GM19239 (cell line): ENCODE data around the gene NEDD4L.

Experiments used
- DNase-seq: peaks from one replicate; pipeline ENCODE4 v3.0.0; 2011; ENCODE audit warnings: low spot score; ENCODE audit not compliant: insufficient read length
- FAIRE-seq: peaks from 2 replicates; lab custom pipeline; 2011; peaks lifted over from hg19 to GRCh38; lab: Jason Lieb, UNC

The NEDD4L gene

DNA sequence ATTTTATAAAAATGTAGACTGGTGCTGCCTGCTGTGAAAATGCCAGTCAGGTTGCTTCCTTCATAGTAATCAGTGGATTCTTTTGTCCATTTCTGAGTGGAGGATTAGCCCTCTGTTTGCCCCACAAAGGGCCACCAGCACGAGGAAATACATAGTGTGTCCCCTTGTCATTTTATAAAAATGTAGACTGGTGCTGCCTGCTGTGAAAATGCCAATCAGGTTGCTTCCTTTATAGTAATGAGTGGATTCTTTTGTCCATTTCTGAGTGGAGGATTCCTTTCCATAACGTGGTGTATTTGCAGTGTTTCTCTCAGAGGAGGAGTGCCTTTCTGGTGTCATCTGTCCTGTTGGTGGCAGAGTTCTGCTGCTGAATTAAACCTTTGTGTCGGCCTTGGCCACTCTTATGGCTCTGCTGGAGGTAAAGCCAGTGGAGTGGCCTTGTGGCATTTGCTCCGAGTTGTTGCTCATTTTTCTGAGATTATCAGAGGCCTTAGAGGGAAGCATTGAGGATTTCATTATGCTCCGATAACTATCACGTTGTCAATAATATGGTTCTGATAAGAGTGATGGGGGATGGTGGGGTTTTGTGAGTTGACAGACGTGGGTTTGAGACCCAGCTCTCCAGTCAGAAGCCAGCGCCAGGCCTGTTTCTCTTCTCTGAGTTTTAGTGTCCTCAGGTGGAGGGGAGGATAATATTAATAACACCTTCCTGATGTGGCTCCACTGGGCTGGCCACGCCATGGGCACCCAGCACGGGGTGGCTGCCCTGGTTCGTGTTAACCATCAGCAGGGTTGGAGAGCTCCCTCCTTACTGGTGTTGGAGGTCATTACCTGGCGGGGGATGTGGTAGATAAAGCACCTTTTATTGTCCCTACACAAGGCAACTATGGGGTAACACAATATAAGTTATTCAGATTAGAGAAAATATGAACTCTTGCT lies 96.6 kb downstream of the NEDD4L start:
- DNase-seq (no peak), FAIRE-seq (no peak)

DNA sequence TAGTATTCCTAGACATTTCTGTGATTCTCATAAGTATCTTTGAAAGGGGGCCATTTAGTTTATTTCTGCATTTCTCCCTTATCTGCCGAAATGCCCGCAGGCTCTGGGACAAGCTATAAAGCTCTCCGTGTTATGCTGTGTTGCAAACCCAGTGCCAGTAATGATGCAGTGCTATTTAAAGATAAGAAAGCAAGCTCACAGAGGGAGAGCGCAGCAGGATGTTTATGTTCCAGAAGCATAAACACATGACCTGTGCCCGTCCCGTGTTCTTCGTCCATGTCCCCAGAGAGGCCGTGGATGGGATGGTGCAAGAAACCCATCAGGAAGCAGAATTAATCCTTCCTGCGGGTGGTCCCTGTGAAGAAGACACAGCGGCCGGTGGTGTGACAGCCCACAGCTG lies 99.4 kb downstream of the NEDD4L start:
- no peak for DNase-seq
- FAIRE-seq, result no peak

- DNase-seq (no peak), FAIRE-seq (no peak)
These were observed 100.1 kb downstream of the NEDD4L start for GRCh38 chr18:58144106-58144505.

GRCh38 chr18:58144671-58145285 lies 100.8 kb downstream of the NEDD4L start:
- DNase-seq (no peak), FAIRE-seq (no peak)

DNA sequence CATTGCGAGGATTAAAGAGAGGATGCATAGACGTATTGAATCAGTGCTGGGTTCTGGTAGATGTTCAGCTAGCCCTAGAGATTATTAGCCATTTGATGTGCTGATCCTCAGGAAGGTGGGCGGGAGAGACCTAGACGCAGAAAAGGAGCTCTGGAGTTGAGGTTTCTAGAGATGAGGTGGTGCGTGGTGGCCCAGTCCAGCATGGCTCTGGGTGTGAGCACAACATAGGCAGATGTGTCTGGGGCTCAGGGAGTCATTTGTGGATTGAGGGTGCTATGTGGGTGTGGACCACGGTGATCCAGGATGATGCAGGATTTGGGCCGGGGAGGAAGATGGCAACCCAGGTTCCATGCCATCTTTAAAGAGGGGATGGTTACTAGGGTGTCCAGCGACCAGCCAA lies 102.1 kb downstream of the NEDD4L start:
- FAIRE-seq (no peak), DNase-seq (no peak)

GRCh38 chr18:58148954-58149471 lies 105.0 kb downstream of the NEDD4L start:
- DNase-seq, result no peak
- FAIRE-seq, result no peak

GRCh38 chr18:58150772-58151171 lies 106.7 kb downstream of the NEDD4L start:
- no peak for FAIRE-seq
- DNase-seq, result no peak

GRCh38 chr18:58152216-58152615 lies 108.2 kb downstream of the NEDD4L start:
- FAIRE-seq, result no peak
- DNase-seq, result no peak

GRCh38 chr18:58152891-58153290 lies 108.9 kb downstream of the NEDD4L start:
- FAIRE-seq (no peak), DNase-seq (no peak)

GRCh38 chr18:58156516-58156915 lies 112.5 kb downstream of the NEDD4L start:
- FAIRE-seq, result no peak
- no peak for DNase-seq

DNA sequence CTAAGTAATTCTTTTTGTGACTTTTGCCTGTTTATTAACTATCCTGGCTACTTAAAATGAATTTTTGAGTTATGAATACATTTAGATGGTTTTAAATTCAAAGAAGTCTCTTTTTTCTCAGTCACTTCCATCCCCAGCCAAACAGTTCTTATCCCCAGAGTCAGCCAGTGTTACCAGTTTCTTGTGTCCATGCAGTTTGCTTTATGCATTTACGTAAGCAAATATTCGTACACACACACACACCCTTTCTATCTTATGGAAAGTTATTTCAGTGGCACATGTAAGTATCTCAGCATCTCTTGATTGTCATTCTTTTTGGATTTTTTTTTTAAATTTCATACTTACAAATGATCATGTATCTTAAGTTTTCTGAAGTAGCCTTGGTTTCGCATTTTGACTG lies 113.2 kb downstream of the NEDD4L start:
- FAIRE-seq, result no peak

DNA sequence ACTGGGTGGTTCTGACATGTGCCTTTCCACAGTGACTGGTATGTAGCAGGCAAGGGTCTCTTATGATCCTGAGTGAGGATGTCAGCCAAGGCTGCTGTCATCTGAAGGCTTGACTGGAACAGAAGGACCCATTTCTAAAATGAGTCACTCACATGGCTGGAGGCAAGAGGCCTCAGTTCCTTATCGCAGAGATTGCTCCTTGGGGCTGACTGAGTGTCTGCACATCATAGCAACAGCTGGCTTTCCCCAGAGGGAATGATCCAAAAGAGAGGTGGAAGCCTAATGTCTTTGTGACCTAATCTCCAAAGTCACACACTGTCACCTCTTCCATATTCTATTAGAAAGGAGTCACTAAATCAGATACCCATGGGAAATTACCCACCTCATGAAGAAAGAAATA lies 114.0 kb downstream of the NEDD4L start:
- no peak for DNase-seq

More for the DNA sequence above, 113.2 kb downstream of the NEDD4L start:
- no peak for DNase-seq

DNA sequence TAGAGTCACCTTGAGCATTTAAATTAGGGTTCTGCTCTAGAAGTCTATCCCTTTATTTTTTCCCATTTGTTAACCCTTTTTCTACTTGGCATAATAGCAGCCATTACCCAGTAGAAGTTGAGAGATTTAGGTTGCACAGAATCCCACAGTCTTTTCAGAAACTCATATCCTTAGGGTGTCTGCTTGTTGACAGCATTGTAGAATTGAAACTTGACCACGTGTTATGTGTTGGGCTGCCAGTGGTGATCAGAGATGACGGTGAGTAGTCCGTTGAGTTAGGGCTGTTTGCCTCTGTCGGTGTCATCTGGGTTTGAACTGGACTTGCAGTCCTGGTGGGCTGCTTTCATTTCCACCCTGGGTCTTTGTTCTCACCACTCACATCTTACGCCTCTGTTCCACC lies 114.4 kb downstream of the NEDD4L start:
- DNase-seq (no peak), FAIRE-seq (no peak)

More for the DNA sequence above, 114.0 kb downstream of the NEDD4L start:
- FAIRE-seq, result no peak

DNA sequence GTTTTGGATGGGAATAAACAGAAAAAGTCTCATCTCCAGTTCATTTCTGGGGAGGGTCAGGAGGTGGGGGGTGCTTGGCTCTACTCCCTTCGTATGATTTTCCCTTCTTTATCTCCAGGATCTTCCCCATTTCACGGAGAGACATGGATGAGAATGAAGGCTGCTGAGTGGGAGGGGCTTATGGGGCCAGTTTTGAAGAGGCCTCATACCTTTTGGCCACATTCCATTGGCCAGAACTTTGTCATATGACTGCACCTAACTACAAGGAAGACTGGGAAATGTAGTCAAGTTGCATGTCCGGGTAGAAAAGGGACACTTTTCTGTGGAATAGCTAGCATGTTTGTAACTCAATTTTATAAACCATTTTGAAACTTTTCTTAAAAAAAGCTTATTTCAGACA lies 117.6 kb downstream of the NEDD4L start:
- FAIRE-seq (no peak), DNase-seq (no peak)

- no peak for FAIRE-seq
- DNase-seq, result no peak
These were observed 118.1 kb downstream of the NEDD4L start for GRCh38 chr18:58162127-58162526.

- FAIRE-seq, result no peak
- DNase-seq, result no peak
These were observed 119.1 kb downstream of the NEDD4L start for GRCh38 chr18:58163004-58163590.

DNA sequence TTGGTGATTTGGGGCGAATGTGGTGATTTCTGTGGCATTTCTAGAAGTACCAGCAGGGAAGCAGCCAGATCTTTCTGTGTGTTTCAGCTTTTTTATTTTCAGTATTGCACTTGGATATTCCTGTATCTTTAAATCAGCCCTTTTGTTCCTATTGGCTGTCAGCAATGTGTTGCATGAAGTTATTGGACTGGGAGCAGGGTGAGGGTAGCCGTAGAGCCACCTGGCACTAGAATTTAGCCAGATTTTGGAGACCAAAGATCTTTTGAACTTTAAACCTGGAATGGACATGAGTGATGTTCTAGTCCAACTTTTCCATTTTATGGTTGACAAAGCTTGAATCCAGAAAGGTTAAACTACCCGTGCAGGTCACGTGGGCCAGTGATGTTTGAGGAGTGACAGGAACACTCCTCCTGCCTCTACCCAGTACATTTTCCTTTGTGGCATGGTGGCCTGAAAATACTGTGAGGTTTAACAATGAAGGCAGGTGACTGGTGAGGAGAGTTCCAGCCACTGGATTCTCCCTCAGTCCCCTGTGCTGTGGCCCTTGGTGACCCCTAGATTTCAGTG lies 122.3 kb downstream of the NEDD4L start:
- DNase-seq (no peak), FAIRE-seq (no peak)

- DNase-seq, result no peak
- no peak for FAIRE-seq
These were observed 123.0 kb downstream of the NEDD4L start for GRCh38 chr18:58167073-58167472.

- FAIRE-seq (no peak), DNase-seq (no peak)
These were observed 124.2 kb downstream of the NEDD4L start for GRCh38 chr18:58168221-58168620.

GRCh38 chr18:58168993-58169392 lies 125.0 kb downstream of the NEDD4L start:
- DNase-seq (no peak), FAIRE-seq (no peak)

GRCh38 chr18:58169472-58169871 lies 125.4 kb downstream of the NEDD4L start:
- FAIRE-seq (no peak), DNase-seq (no peak)
